CD14-positive monocyte (primary cell): ENCODE results near the gene PLCB1. TPM values are rescaled to one million over a fixed set of nuclear protein-coding genes. Genes with fewer than 3 reads are reported as not detected.
"Not testable (repeated sequence)": the region's sequence is repeated elsewhere in the genome, so short reads cannot be mapped to it uniquely, and the experiment has no call there.

ENCODE experiments used
- DNase-seq, 3 donors: peaks; one replicate each; pipeline ENCODE4 v3.0.0-alpha.2; 2011 to 2022
- H2AFZ ChIP-seq: 2 replicates; pipeline ENCODE4 v1.6.0; 2012; ENCODE audit warnings: mild to moderate bottlenecking, low read depth, low read length, inconsistent platforms; ENCODE audit not compliant: insufficient read depth, poor library complexity, severe bottlenecking
- H3K27ac ChIP-seq, 2 donors: 1 replicate in 1 of 2; 2 replicates in 1 of 2; pipeline ENCODE4 v1.5.1; 2012 to 2013; ENCODE audit warnings: low read length in 2 of 2, control low read depth in 1 of 2, inconsistent platforms in 1 of 2, low read depth in 1 of 2, mild to moderate bottlenecking in 1 of 2
- H3K27me3 ChIP-seq, 2 donors: one replicate each; pipeline versions ENCODE4 v1.6.0 to v1.6.1; 2011 to 2013; ENCODE audit warnings: low read length in 2 of 2; ENCODE audit not compliant: control insufficient read depth in 2 of 2, insufficient read depth in 2 of 2
- H3K36me3 ChIP-seq, 2 donors: replicated peaks in 1 of 2; 1 replicate in 1 of 2; 2 replicates in 1 of 2; pipeline versions ENCODE4 v1.5.1 to v1.6.1; 2012 to 2013; ENCODE audit warnings: low read length in 2 of 2, control low read depth in 1 of 2, inconsistent platforms in 1 of 2, mild to moderate bottlenecking in 1 of 2; ENCODE audit not compliant: insufficient read depth in 2 of 2, control insufficient read depth in 1 of 2
- H3K4me1 ChIP-seq, 2 donors: 1 replicate in 1 of 2; 2 replicates in 1 of 2; pipeline versions ENCODE4 v1.5.1 to v1.6.1; 2012 to 2013; ENCODE audit warnings: low read length in 2 of 2, control low read depth in 1 of 2, inconsistent platforms in 1 of 2, mild to moderate bottlenecking in 1 of 2, moderate library complexity in 1 of 2; ENCODE audit not compliant: insufficient read depth in 2 of 2, control insufficient read depth in 1 of 2
- H3K4me2 ChIP-seq: replicated peaks from 2 replicates; pipeline ENCODE3; 2012; ENCODE audit warnings: low read length, moderate library complexity, mild to moderate bottlenecking; ENCODE audit not compliant: poor library complexity, severe bottlenecking; ENCODE audit errors: extremely low read depth
- H3K4me3 ChIP-seq, 3 experiments: fragments of 200-600 bp in 1 of 3; sonication (generic) in 1 of 3; replicated peaks in 1 of 3; 1 replicate in 2 of 3; 2 replicates in 1 of 3; pipeline ENCODE4 v1.5.1; 2011 to 2013; ENCODE audit warnings: low read length in 3 of 3, mild to moderate bottlenecking in 3 of 3, control low read depth in 2 of 3, low read depth in 2 of 3, inconsistent platforms in 1 of 3, moderate library complexity in 1 of 3
- H3K79me2 ChIP-seq: 2 replicates; pipeline ENCODE4 v1.6.0; 2012; ENCODE audit warnings: mild to moderate bottlenecking, control low read depth, inconsistent platforms, low read length, moderate library complexity; ENCODE audit not compliant: insufficient read depth
- H3K9ac ChIP-seq: 2 replicates; pipeline ENCODE4 v1.6.0; 2017; ENCODE audit warnings: low read length, mild to moderate bottlenecking; ENCODE audit not compliant: insufficient read depth, poor library complexity, severe bottlenecking
- H3K9me3 ChIP-seq, 2 donors: replicated peaks in 1 of 2; 1 replicate in 1 of 2; 2 replicates in 1 of 2; pipeline versions ENCODE4 v1.5.1 to v1.6.1; 2012 to 2013; ENCODE audit warnings: low read length in 2 of 2, control low read depth in 1 of 2; ENCODE audit not compliant: control insufficient read depth in 1 of 2, insufficient read depth in 1 of 2
- H4K20me1 ChIP-seq: 2 replicates; pipeline ENCODE4 v1.6.0; 2012; ENCODE audit warnings: mild to moderate bottlenecking, low read length, control low read depth, moderate library complexity; ENCODE audit not compliant: insufficient read depth
- H3K27ac Mint-ChIP-seq, 7 donors: one replicate each; pipeline ENCODE4 v1.8.0; 2020; ENCODE audit warnings: mild to moderate bottlenecking in 7 of 7, mixed read lengths in 7 of 7, moderate library complexity in 6 of 7, inconsistent platforms in 2 of 7
- H3K27me3 Mint-ChIP-seq, 3 donors: one replicate each; pipeline ENCODE4 v1.8.0; 2021 to 2022; ENCODE audit warnings: low read depth in 3 of 3, mild to moderate bottlenecking in 3 of 3, mixed read lengths in 3 of 3, moderate library complexity in 3 of 3, inconsistent platforms in 1 of 3
- H3K36me3 Mint-ChIP-seq, 2 donors: one replicate each; pipeline ENCODE4 v1.8.0; 2020; ENCODE audit warnings: mixed read lengths in 2 of 2, inconsistent platforms in 1 of 2, mild to moderate bottlenecking in 1 of 2
- H3K4me1 Mint-ChIP-seq: one replicate; pipeline ENCODE4 v1.8.0; 2020; ENCODE audit warnings: mild to moderate bottlenecking, mixed read lengths
- H3K4me3 Mint-ChIP-seq, 2 donors: one replicate each; pipeline ENCODE4 v1.8.0; 2020; ENCODE audit warnings: mild to moderate bottlenecking in 2 of 2, mixed read lengths in 2 of 2, moderate library complexity in 1 of 2
- H3K9me3 Mint-ChIP-seq, 7 donors: one replicate each; pipeline ENCODE4 v1.8.0; 2020 to 2022; ENCODE audit warnings: mixed read lengths in 7 of 7, mild to moderate bottlenecking in 6 of 7, moderate library complexity in 6 of 7, inconsistent platforms in 2 of 7
- CTCF ChIP-seq: fragments of 200-600 bp; IDR thresholded peaks from one replicate; pipeline ENCODE4 v1.8.0; 2022; ENCODE audit warnings: antibody characterized with exemption, mild to moderate bottlenecking
- WGBS: methylation state at CpG from one replicate; pipeline ENCODE4 v1.1.5; 2013; ENCODE audit warnings: missing lambda C conversion rate; ENCODE audit not compliant: insufficient coverage; 5-methylcytosine and 5-hydroxymethylcytosine counted together
- intact Hi-C, 2 donors: fragments of 100-400 bp; cut with micrococcal nuclease; formaldehyde crosslinking; loops; one replicate each; pipeline versions ENCODE4 v1.15.0 to v1.15.1; 2023
- polyA plus RNA-seq, 3 donors: library from polyadenylated mRNA; depleted of rRNA in 1 of 3; unstranded in 2 of 3; stranded (reverse) in 1 of 3; fragments of 300-500 nt in 2 of 3; fragments of >200 nt in 1 of 3; fragmentation: Illumina TruSeq in 2 of 3; gene quantifications; 1 replicate in 2 of 3; 2 replicates in 1 of 3; pipeline ENCODE4 v1.2.3, GENCODE V29; 2012 to 2021

PLCB1 gene
- polyA plus RNA-seq, 3 donors = 8.6 to 16.4 (median 13.2) TPM

GRCh38 chr20:8376940-8377339, 244.9 kb downstream of the PLCB1 start:
- intact Hi-C loops = no loop called here
- peaks cover 5 to 7% of the 10 kb centered on the region in 2 donors for H3K36me3 Mint-ChIP-seq
- Histone ChIP-seq H2AFZ (no peak overlapping the region), H3K4me3 (no peak overlapping the region), H3K9me3 (no peaks in the 10 kb centered on the region), H3K27ac (no peak overlapping the region), H4K20me1 (no peaks in the 10 kb centered on the region), H3K4me2 (no peak overlapping the region), H3K9ac (no peak overlapping the region), H3K36me3 (no peaks in the 10 kb centered on the region), H3K79me2 (no peaks in the 10 kb centered on the region), H3K27me3 (no peaks in the 10 kb centered on the region), H3K4me1 (peaks cover 5 to 8% of the 10 kb centered on the region in 2 donors)
- 100% methylated on average over 3 of the region's 3 CpGs for WGBS
- H3K4me3 Mint-ChIP-seq = no peak overlapping the region
- TF ChIP-seq CTCF = no peak
- peaks cover 15% of the 10 kb centered on the region for H3K4me1 Mint-ChIP-seq
- H3K27me3 Mint-ChIP-seq = peaks cover 0 to 1% (median 1%) of the 10 kb centered on the region in 3 donors
- H3K9me3 Mint-ChIP-seq = peaks cover 0 to 6% (median under 1%) of the 10 kb centered on the region in 7 donors
- H3K27ac Mint-ChIP-seq = peak overlapping the region in 2 of 7 donors; percentile 15 to 42
- no peak for DNase-seq

GRCh38 chr20:8379125-8379524, 247.1 kb downstream of the PLCB1 start:
- no CpG with 5 or more reads among the region's 1 CpG for whole genome bisulfite sequencing
- H3K4me3 ChIP-seq, intact Hi-C loops, H4K20me1 ChIP-seq, H3K9ac ChIP-seq, H3K79me2 ChIP-seq, H3K27me3 Mint-ChIP-seq, H3K27me3 ChIP-seq, H3K36me3 Mint-ChIP-seq, H3K4me3 Mint-ChIP-seq, H3K27ac Mint-ChIP-seq, H3K27ac ChIP-seq, H3K4me1 ChIP-seq, H3K4me2 ChIP-seq, H3K36me3 ChIP-seq, H2AFZ ChIP-seq, H3K9me3 Mint-ChIP-seq, DNase-seq, H3K9me3 ChIP-seq: not testable (repeated sequence)
- peaks cover 11% of the 10 kb centered on the region for H3K4me1 Mint-ChIP-seq
